Measurements from ENCODE around the gene KCTD8.
"Not testable (repeated sequence)": the region's sequence is repeated elsewhere in the genome, so short reads cannot be mapped to it uniquely, and the experiment has no call there.

The KCTD8 gene

DNA sequence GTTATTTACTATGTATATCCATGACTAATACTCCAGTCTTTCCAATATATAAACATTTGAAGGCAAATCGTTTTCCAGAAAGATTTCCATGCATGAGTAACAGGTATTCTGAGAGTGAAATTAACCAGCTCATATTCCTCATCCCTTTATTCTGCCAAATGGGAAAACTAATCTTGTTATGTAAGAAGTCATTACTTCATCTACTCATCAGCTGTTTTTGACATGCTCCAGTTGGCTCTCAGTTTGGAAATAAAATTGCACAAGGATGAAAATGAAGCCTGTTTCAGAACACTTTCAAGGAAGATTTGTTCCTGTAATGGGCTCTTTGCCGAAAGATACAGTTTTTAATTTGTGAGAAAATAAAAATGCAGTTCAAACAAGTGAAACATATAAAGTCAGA is 121.9 kb downstream of the KCTD8 start:
- DNase-seq (ENCODE audit: low read depth), result no peak

DNA sequence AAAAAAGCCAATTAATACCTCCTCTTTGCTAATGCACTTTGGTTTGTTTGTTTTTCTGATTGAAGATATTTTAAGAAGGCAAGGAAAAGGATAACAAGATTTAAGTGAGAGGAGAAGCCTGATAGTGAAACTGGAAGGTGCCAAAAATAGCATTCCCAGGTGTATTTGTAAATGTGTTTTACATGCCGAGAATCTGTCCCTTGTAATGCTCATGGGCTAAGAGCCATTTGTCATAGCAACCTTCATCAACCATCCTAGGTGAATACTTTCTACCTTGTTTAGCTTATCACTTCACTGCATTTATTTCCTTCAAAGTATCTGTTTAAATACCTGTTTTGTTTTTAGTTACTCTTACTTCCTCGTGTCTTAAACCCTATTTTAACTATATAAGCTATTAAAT is 127.8 kb downstream of the KCTD8 start:
- DNase-seq (ENCODE audit: low read depth), result no peak

DNA sequence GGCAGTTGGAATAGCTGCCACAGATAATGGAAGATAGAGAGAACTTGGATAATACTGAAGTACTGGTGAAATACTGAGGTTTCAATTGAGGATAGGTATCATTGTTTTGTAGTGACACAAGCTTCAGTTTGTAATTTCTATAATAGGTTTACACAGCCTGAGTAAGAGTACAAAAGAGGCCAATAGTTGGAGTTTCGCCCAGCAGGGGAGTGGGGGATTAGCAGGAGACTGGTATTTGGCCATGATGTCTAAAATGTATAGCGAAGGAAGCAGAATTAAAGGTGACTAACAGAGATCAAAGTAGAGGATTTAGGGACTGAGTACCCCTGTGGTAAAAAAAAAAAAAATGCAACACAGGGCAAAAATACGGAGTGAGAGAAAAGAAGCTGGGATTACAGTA is 129.5 kb downstream of the KCTD8 start:
- no peak for DNase-seq (ENCODE audit: low read depth)

DNA sequence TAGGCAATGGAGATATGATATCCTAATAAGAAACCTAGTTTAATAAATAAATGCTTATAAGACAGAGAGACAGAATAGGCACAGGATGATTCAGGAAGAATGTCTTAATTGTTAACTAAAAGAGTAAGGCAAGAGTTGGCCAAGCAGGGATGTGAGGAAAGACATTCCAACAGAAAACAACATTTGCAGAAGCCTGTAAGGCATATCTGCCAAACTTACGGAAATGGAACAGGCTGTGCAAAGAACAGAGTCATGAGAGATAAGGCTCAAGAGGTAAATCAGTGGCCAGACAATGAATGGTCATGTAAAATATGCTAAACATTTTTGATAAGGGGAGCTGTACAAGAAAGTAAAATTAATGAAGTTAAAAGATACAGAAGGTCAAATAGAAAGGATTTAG is 134.9 kb downstream of the KCTD8 start:
- DNase-seq (ENCODE audit: low read depth), result no peak

DNA sequence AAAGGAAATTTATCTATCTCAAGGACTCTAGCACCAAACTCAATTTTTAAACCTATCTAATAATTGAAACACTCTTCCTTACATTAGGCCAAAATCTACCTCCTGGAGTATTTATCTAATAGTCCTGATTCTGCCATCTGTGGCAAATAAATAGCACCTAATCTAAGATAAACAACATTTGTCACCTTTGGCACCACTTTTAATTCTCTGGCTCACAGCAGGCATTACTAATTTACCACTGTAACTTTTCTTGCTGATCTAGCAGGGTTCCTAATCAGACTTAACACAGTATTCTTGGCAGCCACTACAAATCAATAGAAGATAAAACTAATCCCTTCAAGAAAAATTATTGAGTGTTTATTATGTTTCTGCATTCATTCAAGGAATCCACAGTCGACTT is 161.1 kb downstream of the KCTD8 start:
- DNase-seq (ENCODE audit: low read depth), result no peak

DNA sequence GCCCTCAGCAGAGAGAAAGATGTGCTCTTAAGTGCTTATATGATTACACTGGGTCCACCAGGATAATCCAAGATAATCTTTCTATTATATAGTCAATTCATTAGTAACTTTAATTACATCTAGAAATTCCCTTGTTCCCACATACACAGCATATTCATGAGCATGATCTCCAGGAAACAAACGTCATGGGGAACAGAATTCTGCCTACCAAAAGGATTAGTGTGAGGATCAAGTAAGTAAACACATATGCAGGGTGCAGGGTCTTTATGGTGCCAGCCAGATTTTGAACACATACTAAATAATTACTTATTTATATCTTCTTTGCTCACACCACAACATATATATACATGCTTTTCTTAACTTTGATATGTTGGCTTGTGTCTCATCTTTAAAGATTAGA is 169.1 kb downstream of the KCTD8 start:
- DNase-seq (ENCODE audit: low read depth), result no peak

DNA sequence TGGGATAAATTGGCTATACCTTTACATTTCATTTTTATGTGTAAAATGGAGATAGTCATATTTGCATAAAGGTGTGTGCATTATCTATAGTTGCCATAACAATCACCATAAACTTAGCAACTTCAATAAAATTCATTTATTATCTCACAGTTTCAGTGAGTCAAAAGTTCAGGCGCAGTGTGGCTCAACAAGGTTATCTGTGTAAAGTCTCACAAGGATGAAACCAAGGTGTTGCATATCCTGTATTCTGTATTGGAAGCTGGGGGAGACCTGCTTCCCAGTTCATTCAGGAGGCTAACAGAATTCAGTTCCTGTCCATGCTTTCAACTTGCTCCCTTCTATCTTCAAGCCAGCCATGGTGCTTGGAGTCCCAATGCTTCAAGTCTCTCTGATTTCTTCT is 169.5 kb downstream of the KCTD8 start:
- DNase-seq (ENCODE audit: low read depth), result no peak

DNA sequence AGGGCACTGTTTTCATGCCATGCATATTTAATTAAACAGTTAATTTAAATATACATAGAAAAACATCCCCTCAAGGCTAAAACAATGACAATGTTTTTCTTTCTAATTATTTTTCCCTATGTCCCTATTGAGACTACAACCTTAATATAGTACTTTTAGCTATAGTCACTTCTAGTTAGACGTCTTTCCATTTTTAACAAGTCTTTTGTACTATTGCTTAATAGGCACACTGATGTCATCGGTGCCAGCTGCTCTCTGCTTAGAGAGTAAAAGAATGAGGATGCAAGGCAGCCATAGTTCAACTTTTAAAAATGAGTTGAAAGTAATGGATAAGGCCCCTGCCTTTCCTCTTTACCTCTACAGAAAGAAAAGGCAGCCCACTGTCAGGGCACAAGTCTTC is 191.1 kb downstream of the KCTD8 start:
- no peak for DNase-seq (ENCODE audit: low read depth)

DNA sequence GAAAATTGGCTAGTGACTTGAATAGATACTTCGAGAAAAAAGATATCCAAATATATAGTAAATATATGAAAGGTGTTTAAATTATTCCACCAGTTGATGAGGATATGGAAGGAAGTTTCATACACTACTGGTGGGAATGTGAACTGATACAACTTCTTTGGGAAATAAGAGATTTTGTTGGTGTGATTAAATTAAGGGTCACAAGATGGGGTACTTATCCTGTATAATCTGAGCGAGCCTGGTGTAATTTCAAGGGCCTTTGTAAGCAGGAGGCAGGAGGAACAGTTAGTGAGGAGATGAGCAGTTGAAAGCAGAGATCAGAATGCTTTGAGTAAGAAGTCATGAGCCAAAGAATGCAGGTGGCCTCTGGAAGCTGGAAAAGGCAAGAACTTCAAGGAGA is 192.2 kb downstream of the KCTD8 start:
- no peak for DNase-seq (ENCODE audit: low read depth)

DNA sequence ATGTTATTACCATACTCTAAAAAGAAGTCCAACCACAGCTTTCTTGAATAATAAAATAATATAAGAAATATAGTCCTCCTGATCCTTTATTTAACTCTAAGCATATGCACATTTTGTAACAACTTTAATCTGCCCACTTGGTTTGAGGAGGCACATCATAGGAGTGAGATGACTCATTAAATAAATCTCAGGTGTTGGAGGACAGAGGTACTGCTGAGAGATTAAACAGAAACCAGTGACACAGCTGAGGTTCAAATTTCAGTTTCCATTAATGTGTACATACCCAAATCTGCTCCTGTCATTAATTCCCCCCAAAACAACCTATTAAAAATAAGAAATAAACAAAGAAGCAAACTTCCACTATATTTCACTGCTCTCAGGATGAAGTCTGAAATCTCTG is 211.0 kb downstream of the KCTD8 start:
- no peak for DNase-seq (ENCODE audit: low read depth)

DNA sequence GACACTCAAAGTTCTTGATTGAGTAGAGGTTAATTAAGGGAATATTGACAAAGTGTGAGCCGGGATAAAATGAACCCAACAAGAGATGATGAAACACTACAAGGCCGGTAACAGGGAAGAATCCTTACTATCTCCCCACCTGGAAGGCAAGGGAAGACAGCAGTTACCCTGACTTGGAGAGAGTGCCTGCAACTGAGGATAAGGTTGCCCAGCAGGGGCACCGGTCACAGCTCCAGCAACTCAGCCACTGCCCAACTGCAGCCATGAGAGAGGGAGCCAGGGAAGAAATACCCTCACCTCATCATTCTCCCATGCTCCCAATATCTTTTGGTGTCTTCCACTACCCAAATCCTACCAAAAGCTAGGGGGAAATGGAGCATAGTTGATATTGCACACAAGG is 212.7 kb downstream of the KCTD8 start:
- no peak for DNase-seq (ENCODE audit: low read depth)

DNA sequence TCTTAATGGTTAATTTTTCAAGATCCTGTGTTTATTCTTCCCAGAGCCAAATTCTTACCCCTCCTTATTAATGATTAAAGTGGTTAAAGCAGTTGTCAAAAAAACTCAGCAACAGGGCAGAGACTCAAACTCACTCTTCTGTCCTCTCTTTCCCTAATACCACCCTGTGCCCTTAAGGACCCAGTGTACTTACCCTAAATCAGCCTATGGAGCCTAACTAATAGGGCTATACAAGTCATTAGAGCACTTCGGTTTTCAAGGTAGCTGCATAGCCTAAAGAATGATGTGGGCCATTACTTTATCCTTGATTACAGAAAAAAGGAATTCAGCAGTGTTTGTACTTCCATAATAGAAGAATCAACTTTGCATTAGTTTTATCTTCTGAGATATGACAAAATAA is 216.3 kb downstream of the KCTD8 start:
- no peak for DNase-seq (ENCODE audit: low read depth)

DNA sequence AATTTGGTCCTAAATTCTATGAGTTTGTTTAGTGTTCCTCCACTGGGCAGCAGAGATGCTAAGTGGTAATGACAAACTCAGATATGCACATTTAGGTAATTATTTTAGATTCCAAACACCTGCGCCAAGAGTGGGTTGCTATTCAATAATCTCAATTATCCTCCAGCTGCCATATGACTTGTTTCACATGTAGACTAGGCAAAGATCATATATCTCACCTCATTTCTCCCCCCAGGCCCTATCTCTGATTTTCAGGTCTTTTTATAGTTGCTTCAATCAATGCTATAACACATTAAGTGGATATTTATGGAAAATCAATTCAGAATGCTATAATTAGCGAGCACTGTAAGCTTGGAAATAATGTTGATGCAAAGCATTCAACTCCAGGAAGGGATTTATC is 217.6 kb downstream of the KCTD8 start:
- DNase-seq (ENCODE audit: low read depth), result no peak

DNA sequence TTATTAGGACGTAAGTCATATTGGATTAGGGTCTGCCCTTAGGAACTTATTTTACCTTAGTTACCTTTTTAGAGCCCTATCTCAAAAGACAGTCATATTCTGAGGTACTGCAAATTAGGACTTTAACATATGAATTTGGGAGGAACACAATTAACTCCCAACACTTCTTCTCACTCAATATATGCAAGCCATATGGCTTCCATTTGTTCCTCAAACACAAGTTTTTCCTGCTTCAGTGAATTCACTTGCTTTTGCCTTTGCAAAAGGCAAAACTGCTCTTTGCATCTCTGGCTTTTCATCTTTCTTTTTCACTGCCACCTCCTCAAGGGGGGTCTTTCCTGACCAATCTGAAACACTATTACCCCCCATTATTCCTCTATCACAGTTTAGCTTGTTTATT is 220.3 kb downstream of the KCTD8 start:
- no peak for DNase-seq (ENCODE audit: low read depth)

DNA sequence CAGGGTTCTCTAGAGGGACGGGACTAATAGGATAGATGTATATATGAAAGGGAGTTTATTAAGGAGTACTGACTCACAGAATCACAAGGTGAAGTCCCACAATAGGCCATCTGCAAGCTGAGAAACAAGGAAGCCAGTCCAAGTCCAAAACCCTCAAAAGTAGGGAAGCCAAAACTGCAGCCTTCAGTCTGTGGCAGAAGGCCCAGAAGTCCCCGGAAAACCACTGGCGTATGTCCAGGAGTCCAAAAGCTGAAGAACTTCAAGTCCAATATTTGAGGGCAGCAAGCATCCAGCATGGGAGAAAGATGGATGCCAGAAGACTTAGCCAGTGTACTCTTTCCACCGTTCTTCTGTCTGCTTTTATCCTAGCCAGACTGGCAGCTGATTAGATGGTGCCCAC is 227.2 kb downstream of the KCTD8 start:
- no peak for DNase-seq (ENCODE audit: low read depth)

DNA sequence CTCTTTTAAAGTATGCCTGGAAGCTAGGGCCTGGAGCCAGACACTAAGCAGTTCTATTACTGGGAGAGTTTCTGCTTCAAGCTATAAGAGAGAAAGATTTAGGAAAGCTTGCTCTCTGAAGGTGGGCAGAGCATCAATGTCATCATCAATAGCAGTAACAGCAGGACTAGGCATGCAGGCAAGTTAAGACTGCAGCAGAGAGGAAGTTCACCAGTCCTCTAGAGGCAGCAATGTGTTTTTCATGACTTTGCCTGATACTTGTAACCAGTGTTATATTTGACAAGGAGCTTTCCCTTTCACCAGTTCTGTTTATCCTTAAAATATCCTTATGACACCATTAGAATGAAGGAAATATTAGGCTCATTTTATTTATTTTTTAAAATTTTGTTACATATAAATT is 237.9 kb downstream of the KCTD8 start:
- DNase-seq (ENCODE audit: low read depth), result no peak

DNA sequence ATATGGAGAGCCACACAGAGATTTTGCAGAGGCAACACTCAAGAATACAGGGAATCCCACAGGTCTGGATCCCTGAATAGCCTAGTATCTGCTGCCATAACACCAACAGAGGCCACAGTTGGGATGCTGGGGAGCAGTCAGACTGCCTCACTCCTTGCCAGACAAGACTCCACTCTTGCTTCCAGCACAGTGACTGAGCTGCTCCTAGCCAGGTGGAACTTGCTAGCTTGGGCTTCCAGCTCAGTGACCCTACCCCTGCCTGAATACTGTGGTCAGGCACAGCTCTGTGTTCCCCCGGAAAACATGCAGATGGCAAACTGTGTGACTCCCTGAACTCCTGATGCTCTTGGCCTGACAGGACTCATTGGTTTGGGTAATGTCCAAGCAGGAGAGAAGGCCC is 251.8 kb downstream of the KCTD8 start:
- DNase-seq (ENCODE audit: low read depth), result no peak

DNA sequence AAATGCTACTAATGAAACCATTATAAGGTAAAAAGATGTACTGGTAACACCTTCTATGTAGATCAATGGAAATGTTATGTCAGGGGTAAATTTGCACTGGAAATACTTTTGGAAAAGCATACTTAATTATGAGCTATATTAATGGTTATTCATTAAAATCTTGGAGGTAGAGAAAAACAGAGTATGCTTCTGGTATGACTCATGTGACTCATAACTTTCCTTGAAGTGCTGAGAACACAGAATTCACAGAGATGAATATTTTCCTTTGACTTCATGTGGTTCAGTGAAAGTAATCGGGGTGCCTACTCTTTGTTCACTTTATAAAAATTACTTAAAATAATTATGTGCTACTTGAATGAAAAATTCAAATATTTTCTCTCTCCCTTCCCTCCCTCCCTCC is 254.2 kb downstream of the KCTD8 start:
- DNase-seq (ENCODE audit: low read depth), result no peak

DNA sequence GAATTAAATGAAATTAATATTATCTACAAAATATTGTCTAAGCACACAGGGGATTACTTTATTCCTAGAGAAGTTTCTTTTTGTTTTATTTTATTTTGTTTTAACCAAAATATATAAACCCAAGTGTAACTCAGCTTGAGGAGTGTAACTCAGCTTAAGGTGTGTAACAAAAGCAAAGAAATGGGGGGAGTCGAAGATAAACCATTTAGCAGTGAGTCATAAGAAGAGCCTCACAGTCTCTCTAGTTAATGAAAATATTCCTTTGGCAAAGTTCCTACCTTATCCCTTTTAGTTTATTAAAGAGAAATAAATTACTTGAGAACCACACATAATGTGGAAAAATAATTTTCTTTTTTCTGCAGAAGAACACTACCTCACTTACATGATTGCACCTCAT is 261.8 kb downstream of the KCTD8 start:
- DNase-seq (ENCODE audit: low read depth), result no peak

DNA sequence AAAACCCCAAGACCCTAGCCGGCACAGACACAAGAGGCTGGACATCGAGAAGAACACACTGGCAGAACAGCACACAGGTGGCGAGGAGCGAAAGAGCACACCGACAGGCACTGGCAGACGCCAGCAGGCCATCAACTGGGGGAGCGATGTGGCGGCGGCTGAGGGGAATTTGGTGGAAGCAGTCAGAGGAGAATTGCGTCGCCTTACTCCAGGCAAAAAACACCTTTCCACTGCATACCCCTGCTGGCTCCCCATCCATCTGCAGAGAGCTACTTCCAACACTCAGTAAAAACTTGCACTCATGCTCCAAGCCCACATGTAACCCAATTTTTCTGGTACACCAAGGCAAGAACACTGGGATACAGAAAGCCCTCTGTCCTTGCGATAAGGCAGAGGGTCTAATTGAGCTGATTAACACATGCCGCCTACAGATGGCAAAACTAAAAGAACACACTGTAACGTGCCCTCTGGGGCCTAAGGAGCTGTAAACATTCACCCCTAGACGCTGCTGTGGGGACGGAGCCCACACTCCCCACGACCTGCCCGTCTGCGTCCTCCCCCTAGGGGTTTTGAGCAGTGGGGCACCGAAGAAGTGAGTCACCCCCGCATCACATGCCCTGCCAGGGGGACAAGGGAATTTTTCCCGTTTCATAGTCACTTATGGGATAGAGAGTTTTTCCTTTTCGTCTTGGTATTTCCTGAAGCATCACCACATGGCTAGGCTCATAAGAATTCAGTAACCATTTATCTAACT is 262.3 kb downstream of the KCTD8 start:
- no peak for DNase-seq (ENCODE audit: low read depth)

DNA sequence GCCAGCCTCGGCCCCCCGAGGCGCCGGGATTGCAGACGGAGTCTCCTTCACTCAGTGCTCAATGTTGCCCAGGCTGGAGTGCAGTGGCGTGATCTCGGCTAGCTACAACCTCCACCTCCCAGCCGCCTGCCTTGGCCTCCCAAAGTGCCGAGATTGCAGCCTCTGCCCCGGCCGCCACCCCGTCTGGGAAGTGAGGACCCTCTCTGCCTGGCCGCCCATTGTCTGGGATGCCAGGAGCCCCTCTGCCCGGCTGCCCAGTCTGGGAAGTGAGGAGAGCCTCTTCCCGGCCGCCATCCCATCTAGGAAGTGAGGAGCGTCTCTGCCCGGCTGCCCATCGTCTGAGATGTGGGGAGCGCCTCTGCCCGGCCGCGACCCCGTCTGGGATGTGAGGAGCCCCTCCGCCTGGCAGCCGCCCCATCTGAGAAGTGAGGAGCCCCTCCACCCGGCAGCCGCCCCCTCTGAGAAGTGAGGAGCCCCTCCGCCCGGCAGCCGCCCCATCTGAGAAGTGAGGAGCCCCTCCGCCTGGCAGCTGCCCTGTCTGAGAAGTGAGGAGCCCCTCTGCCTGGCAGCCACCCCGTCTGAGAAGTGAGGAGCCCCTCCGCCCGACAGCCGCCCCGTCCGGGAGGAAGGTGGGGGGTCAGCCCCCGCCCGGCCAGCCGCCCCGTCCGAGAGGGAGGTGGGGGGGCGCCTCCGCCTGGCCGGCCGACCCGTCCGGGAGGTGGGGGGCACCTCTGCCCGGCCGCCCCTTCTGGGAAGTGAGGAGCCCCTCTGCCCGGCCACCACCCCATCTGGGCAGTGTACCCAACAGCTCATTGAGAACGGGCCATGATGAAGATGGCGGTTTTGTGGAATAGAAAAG is 266.9 kb downstream of the KCTD8 start:
- DNase-seq (ENCODE audit: low read depth), result not testable (repeated sequence)

DNA sequence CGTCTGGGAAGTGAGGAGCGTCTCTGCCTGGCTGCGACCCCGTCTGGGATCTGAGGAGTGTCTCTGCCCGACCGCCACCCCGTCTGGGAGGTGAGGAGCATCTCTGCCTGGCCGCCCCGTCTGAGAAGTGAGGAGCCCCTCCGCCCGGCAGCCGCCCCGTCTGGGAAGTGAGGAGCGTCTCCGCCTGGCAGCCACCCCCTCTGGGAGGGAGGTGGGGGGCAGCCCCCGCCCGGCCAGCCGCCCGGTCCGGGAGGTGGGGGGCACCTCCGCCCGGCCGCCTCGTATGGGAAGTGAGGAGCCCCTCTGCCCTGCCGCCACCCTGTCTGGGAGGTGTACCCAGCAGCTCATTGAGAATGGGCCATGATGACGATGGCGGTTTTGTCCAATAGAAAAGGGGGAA is 280.8 kb downstream of the KCTD8 start:
- DNase-seq (ENCODE audit: low read depth), result not testable (repeated sequence)

DNA sequence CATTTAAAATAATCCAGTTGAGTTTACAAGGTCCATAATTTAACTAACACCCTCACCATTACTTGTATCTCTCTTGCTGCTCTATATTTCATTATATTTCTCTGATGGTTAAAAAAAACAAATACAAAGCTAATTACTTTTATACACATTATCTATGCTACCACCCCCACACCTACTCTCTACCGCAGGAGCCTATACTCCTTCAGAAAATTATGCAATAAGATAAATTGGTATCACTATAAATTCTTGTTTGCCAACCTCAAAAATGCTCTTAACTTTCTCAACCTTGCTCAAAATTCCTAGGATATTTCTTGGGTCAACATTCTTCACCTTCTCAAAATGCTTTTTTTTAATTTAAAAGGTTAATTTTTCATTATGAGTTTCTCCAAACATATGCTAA is 282.7 kb downstream of the KCTD8 start:
- no peak for DNase-seq (ENCODE audit: low read depth)

Data from non-pigmented ciliary epithelial cell (primary cell).